Left ventricle myocardium superior (tissue), 1 donor: ENCODE results near the gene ERF. TPM values are rescaled to one million over a fixed set of nuclear protein-coding genes. Genes with fewer than 3 reads are reported as not detected.
A peak's percentile ranks its signal among the peaks of the same experiment; 100 is the strongest.

Experiments
- ATAC-seq: fragments of 200-7000 bp; cut with Tn5 transposase; one replicate; pipeline ENCODE4 v1.9.1; 2020; ENCODE audit warnings: mild to moderate bottlenecking, moderate library complexity
- DNase-seq: peaks from one replicate; pipeline ENCODE4 v3.0.0-alpha.2; 2020
- intact Hi-C: fragments of 100-400 bp; cut with micrococcal nuclease; formaldehyde crosslinking; loops from one replicate; pipeline ENCODE4 v1.11.0; 2022
- total RNA-seq: library from RNA; stranded (reverse); fragmentation: NEBNext Ultra II Directional; extraction: Animal tissue kit (Norgen Biotek cat#: 25700); gene quantifications from one replicate; pipeline ENCODE4 v1.2.1, GENCODE V29; 2021
- donor health status: DM: no; HTN: yes; CAD: no; lungs with severe emphysema.

ERF gene
- total RNA-seq, 1 donor from 2014 or later: 46.0 TPM

- ATAC-seq (no peak), DNase-seq (peak; percentile 27)
- intact Hi-C loops: no loop called here
Observed at GRCh38 chr19:42229855-42230351, 25.0 kb downstream of the ERF start.

GRCh38 chr19:42229301-42229854, 25.6 kb downstream of the ERF start:
- ATAC-seq: no peak
- intact Hi-C loops: no loop called here
- DNase-seq: peak; percentile 7

DNA sequence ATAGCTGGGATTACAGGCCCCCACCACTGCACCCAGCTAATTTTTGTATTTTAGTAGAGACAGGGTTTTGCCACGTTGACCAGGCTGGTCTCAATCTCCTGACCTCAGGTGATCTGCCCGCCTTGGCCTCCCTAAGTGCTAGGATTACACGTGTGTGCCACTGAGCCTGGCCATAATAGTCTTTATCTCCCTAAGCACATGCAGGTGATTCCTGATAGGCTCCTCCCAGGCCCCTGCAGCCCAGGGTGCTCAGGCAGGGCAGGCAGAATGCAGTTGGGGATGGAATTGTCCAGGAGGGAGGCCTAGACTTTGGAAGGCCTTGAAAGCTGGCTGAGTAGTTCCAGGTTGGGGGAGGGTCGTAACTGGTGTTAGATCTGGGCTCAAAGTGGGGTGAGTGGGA, 26.3 kb downstream of the ERF start:
- DNase-seq: peak; percentile 9
- ATAC-seq: no peak
- intact Hi-C loops: no loop called here

GRCh38 chr19:42226886-42227285, 28.0 kb downstream of the ERF start:
- no peak for DNase-seq
- no peak for ATAC-seq
- intact Hi-C loops: no loop called here

GRCh38 chr19:42225718-42226292, 29.1 kb downstream of the ERF start:
- ATAC-seq: no peak
- no peak for DNase-seq
- intact Hi-C loops: no loop called here

DNA sequence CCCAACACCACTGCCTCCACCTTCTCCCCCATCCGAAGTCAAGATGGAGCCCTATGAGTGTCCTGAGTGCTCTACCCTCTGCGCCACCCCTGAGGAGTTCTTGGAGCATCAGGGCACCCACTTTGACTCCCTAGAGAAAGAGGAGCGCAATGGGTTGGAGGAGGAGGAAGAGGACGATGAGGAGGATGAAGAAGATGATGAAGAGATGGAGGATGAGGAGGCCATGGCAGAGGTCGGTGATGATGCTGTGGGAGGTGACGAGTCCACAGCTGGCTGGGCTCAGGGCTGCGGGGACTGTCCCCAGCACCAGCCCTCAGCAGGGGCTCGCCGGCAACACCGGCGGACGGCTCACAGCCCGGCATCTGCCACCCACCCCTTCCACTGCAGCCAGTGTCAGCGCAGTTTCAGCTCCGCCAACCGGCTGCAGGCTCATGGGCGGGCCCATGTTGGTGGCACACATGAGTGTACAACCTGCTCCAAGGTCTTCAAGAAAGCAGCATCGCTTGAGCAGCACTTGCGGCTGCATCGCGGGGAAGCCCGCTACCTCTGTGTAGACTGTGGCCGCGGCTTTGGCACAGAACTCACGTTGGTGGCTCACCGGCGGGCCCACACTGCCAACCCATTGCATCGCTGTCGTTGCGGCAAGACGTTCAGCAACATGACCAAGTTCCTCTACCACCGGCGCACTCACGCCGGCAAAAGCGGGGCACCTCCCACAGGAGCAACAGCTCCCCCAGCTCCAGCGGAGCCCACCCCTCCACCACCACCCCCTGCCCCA, 29.8 kb downstream of the ERF start:
- no peak for DNase-seq
- intact Hi-C loops: no loop called here
- ATAC-seq: no peak

GRCh38 chr19:42220751-42221097, 34.2 kb downstream of the ERF start:
- intact Hi-C loops: no loop called here

GRCh38 chr19:42219812-42220750, 34.8 kb downstream of the ERF start, which contains the start of gene ZNF526:
Gene ZNF526 (plus strand): TSS chr19:42220312. CDS start chr19:42224404, 4,092 bp downstream.
- intact Hi-C loops: no loop called here
- peak; percentile 99 for DNase-seq
- peak; percentile 89 for ATAC-seq

More at GRCh38 chr19:42220751-42221097, 34.2 kb downstream of the ERF start:
- peak; percentile 4 for DNase-seq
- no peak for ATAC-seq

GRCh38 chr19:42217520-42218437, 37.1 kb downstream of the ERF start, which contains the start of gene DEDD2:
Gene DEDD2 (minus strand): TSS chr19:42217677. CDS start chr19:42217007, 670 bp downstream.
- intact Hi-C loops: no loop called here
- ATAC-seq (peak; percentile 83), DNase-seq (peak; percentile 98)

- ATAC-seq (peak; percentile 23), DNase-seq (peak; percentile 64)
- intact Hi-C loops: no loop called here
Observed at GRCh38 chr19:42216653-42217519, 38.0 kb downstream of the ERF start.

GRCh38 chr19:42214810-42215485, 40.0 kb downstream of the ERF start:
- DNase-seq (no peak), ATAC-seq (no peak)
- intact Hi-C loops: no loop called here

GRCh38 chr19:42212886-42213285, 42.0 kb downstream of the ERF start:
- no peak for DNase-seq
- ATAC-seq: no peak
- intact Hi-C loops: no loop called here

DNA sequence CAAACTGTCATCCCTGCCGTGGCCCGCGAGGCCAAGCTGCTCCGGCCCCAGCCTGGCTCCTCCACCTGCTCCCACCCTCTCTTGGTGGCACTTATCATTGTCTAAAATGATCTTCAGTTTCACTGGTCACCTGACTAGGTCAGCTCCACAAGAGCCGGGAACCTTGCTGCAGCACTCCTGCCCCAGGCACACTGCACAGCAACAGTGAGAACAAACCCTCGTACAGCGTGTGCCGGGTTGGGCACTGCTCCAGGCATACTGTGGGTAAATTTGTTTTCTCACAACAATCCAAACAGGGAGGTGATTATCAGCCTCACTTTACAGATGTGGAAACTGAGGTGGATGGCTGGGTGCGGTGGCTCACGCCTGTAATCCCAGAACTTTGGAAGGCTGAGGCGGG, 46.3 kb downstream of the ERF start:
- ATAC-seq (peak; percentile 79), DNase-seq (peak; percentile 58)
- intact Hi-C loops: no loop called here

DNA sequence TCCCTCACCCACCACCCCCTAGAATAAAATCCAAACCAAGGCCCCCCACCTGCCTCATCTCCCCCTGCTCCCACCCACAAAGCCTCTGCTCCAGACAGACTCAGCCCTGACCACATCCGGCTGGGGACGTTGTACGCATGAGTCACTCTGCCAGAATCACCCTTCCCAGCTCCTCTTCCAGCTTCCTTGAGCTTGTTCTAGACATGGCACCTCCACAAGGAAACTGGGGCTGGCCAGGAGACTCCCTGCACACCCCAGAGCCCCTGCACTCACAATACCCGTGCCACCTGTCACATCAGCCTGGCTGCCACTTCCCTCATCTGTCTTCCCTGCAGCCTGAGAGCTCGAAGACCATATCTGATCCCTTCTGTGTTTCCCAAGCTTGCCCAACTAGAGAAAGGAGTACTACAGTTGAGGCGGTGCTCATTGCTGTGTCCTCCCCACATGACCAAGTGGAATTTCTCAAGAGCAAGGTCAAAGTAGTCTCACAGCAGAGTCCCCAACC, 47.1 kb downstream of the ERF start:
- ATAC-seq (no peak), DNase-seq (no peak)
- intact Hi-C loops: no loop called here

DNA sequence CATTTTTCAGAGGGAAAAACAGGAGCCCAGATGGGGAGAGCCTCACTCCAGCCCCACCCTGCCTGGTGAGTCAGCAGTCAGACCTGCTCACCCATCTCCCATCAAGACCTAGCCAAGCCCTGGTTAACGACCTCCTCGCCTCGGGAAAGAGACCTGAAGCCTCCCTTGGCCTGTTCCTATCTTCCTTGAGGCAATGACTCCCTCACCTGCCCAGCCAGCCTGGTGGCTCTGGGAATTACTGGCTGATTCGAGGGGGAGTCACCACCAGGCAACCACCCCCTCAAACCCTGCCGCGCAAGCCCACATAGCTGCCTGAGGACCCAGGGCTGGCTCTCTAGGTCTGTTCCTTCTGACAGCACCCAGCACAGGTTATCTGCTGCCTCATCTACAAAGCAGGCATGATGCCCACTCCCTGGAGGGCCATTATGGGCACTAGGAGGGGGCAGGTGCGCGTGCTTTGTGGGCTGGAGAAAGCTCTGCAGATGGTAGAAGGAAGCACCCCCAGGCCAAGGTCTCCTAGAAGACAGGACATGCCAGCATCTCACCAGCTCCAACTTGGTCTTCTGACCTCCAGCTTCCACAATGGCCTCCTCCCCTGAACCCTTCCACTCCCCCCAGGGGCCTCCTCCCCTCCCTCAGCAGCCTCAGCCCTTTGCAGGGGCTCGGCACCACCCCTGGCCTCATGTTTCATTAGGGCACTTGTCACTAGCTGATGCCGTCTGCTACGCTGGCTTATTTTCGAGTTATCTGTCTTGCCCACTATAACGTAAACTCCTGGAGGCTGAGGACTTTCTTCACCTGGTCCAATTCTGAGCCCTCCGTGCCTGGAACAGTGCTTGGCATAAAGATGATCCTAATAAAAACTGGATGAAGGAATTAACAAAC, 47.8 kb downstream of the ERF start:
- intact Hi-C loops: no loop called here
- no peak for DNase-seq
- no peak for ATAC-seq

- ATAC-seq (no peak), DNase-seq (no peak)
- intact Hi-C loops: no loop called here
Observed at GRCh38 chr19:42204664-42205063, 50.3 kb downstream of the ERF start.
